Activated CD4-positive, alpha-beta T cell treated with anti-CD3 and anti-CD28 coated beads for 48 hours (primary cell): Measurements from ENCODE around the gene GTPBP6.
"Not testable (repeated sequence)": the region's sequence is repeated elsewhere in the genome, so short reads cannot be mapped to it uniquely, and the experiment has no call there.

Experiments used
- DNase-seq: peaks from one replicate; pipeline ENCODE4 v3.0.0-alpha.2; 2020

The GTPBP6 gene

GRCh38 chrX:262381-262909 lies 56.2 kb downstream of the GTPBP6 start:
- no peak for DNase-seq

GRCh38 chrX:261919-262352 lies 56.7 kb downstream of the GTPBP6 start:
- no peak for DNase-seq

- no peak for DNase-seq
Observed at GRCh38 chrX:261167-261918, 57.3 kb downstream of the GTPBP6 start.

DNA sequence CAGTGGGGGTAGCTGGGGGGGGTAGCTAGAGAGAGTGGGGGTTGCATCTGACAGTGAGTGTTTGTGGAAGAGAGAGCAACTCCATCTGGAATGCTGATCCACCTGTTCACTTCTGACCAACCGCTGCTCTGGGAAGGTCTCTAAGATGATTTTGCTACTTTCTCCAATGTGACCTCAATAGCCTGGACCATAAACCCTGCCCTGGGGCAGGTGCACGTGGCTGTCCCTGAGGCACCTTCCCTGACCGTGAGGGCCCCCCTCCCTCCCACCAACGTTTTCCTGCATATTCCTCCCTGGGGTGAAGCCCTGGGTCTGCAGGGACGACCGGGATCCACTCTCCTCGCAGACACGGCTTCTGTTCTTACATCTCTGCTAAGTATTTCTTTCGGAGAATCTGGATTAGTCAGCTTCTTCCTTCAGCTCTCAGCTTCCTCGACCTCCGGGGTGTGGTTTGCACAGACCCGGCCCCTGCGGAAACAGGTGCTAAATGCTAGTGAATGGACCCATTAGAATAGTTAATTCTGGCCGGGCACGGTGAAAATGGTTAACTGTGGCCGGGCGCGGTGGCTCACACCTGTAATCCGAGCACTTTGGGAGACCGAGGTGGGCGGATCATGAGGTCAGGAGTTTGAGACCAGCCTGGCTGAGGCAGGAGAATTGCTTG lies 58.8 kb downstream of the GTPBP6 start:
- DNase-seq = no peak

DNA sequence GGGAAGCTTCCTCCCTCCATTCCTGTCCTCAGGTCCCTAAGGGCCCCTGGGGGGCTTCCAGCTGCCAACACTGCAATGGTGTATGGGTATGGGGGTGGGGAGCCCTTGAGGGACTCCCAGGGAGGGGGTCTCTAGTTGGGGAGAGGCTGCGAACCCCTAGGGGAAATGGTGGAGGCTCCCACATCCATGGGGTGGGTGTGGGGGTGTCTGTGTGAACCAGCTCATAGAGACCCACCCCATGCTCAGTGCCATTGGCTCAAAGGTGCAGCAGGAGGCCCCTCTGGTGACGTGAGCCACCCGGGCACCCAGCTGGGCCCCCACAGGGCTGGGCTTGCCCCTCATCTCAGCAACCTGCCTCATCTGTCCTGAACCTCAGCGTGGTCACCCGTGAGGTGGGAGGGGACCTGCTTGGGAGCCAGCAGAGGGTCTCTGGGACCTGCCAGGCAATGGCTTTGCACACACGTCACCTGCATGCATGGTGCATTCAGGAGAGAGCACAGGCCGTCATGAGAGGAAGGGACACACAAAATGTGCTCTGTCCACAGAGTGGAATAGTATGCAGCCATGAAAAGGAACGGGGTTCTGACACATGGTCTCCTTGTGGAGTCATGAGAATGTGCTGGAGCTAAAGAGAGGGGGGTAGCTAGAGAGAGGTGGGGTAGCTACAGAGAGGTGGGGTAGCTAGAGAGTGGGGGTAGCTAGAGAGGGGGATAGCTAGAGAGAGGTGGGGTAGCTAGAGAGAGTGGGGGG lies 60.1 kb downstream of the GTPBP6 start:
- no peak for DNase-seq

GRCh38 chrX:257681-258289 lies 60.8 kb downstream of the GTPBP6 start:
- DNase-seq = no peak

- DNase-seq = not testable (repeated sequence)
Observed at GRCh38 chrX:257054-257453, 61.5 kb downstream of the GTPBP6 start.

DNA sequence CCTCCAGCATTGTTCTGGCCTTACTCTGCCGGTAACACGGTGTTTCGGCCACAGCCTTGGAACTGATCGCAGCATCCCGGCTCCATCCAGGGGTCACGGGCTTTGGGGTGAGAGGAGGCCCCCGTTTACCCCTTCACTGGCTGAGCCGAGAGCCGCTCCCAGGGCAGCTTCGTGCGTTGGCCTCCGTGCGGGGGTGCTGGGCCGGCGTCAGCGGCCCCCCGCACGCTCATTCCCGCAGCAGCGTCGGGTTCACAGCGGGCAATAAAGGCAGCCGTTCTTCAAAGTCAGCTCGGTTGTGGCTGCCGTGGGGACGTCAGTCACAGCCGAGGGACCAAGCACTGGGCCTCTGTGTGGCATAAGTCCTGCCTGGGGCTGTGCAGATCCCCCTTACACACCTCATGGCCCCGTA lies 62.7 kb downstream of the GTPBP6 start:
- no peak for DNase-seq
